Lung (tissue), 12 donors: Measurements from ENCODE around the gene FHL1. TPM values are rescaled to one million over a fixed set of nuclear protein-coding genes. Genes with fewer than 3 reads are reported as not detected.
"Not testable (repeated sequence)": the region's sequence is repeated elsewhere in the genome, so short reads cannot be mapped to it uniquely, and the experiment has no call there.

Experiments
- ATAC-seq: fragments of 200-7000 bp; cut with Tn5 transposase; one replicate; pipeline ENCODE4 v1.9.1; 2020; ENCODE audit warnings: moderate number of reproducible peaks; ENCODE audit not compliant: insufficient read depth, low FRiP score
- DNase-seq, 3 donors: peaks; one replicate each; pipeline ENCODE4 v3.0.0-alpha.2; 2013 to 2017
- H3K27ac ChIP-seq, 2 donors: one replicate each; pipeline ENCODE4 v1.5.1; 2013; ENCODE audit warnings: mild to moderate bottlenecking in 2 of 2, moderate library complexity in 2 of 2, control low read depth in 1 of 2, inconsistent platforms in 1 of 2, low read depth in 1 of 2, low read length in 1 of 2
- H3K27me3 ChIP-seq, 3 donors: one replicate each; pipeline ENCODE4 v1.5.1; 2013; ENCODE audit warnings: low read length in 2 of 3; ENCODE audit not compliant: control insufficient read depth in 3 of 3, insufficient read depth in 3 of 3
- H3K36me3 ChIP-seq, 4 donors: one replicate each; pipeline ENCODE4 v1.5.1; 2013; ENCODE audit warnings: low read length in 4 of 4, mild to moderate bottlenecking in 1 of 4, moderate library complexity in 1 of 4; ENCODE audit not compliant: control insufficient read depth in 4 of 4, insufficient read depth in 4 of 4
- H3K4me1 ChIP-seq, 5 donors: one replicate each; pipeline ENCODE4 v1.5.1; 2013; ENCODE audit warnings: low read length in 5 of 5, mild to moderate bottlenecking in 2 of 5, moderate library complexity in 1 of 5; ENCODE audit not compliant: control insufficient read depth in 5 of 5, insufficient read depth in 5 of 5
- H3K4me3 ChIP-seq: one replicate; pipeline ENCODE4 v1.5.1; 2013; ENCODE audit warnings: mild to moderate bottlenecking, control low read depth, moderate library complexity
- H3K9ac ChIP-seq, 2 donors: one replicate each; pipeline ENCODE4 v1.5.1; 2013; ENCODE audit warnings: low read length in 2 of 2, control low read depth in 1 of 2; ENCODE audit not compliant: insufficient read depth in 1 of 2
- H3K9me3 ChIP-seq, 4 donors: one replicate each; pipeline ENCODE4 v1.5.1; 2013; ENCODE audit warnings: low read length in 3 of 4, mild to moderate bottlenecking in 1 of 4, moderate library complexity in 1 of 4; ENCODE audit not compliant: control insufficient read depth in 4 of 4, insufficient read depth in 3 of 4
- WGBS, 2 donors: extraction: QIAGEN DNeasy Blood & Tissue Kit; methylation state at CpG; one replicate each; pipeline ENCODE4 v1.1.7; 2013; 5-methylcytosine and 5-hydroxymethylcytosine counted together
- polyA plus RNA-seq, 2 donors: library from polyadenylated mRNA; stranded (reverse); fragments of 200-250 nt; gene quantifications; one replicate each; pipeline ENCODE4 v1.2.1, GENCODE V29; 2013
- total RNA-seq, 2 donors: library from RNA; depleted of rRNA in 1 of 2; stranded (reverse); fragments of >200 nt in 1 of 2; gene quantifications; one replicate each; pipeline ENCODE4 v1.2.1, GENCODE V29; 2014 to 2021
- TF ChIP-seq, protein P1 (sequence below): IDR thresholded peaks from 2 replicates; pipeline ENCODE4 v1.5.1; 2012; ENCODE audit warnings: mild to moderate bottlenecking; ENCODE audit errors: control extremely low read depth, extremely low read depth
- donor health status: control.
- donor health status: control.
- donor health status: Bipolar disorder and iron deficiency.
- donor health status: healthy.
- donor health status: DM: yes; HTN: yes; CAD: no.

The FHL1 gene
- total and polyA plus RNA-seq, 4 donors: 49.6 to 313 (median 150) TPM

DNA sequence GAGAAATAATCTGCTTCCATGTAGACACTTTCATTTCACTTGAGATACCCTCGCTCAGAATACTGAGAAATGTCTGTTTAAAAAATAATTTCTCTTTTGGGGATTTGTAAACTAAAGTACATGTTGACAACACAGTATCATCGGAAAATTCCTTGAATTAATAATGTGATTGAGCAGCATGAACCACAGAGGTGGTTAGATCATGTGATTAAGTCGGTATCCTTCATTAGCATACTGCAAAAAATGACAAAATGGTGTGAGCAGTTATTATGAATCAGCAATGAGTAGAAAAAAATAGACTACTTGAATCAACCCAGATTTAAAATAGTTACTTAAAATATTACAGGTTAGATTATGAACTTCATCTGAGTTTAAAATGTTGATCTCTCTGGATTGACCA is 89.7 kb downstream of the FHL1 start:
- no peak overlapping the region for H3K27ac ChIP-seq
- no peaks in the 10 kb centered on the region for H3K9me3 ChIP-seq
- H3K27me3 ChIP-seq: peaks cover 0 to 24% (median 7%) of the 10 kb centered on the region in 3 donors
- 68 to 82% methylated on average over 3 of the region's 3 CpGs for WGBS, 2 donors
- TF ChIP-seq, protein P1, sequence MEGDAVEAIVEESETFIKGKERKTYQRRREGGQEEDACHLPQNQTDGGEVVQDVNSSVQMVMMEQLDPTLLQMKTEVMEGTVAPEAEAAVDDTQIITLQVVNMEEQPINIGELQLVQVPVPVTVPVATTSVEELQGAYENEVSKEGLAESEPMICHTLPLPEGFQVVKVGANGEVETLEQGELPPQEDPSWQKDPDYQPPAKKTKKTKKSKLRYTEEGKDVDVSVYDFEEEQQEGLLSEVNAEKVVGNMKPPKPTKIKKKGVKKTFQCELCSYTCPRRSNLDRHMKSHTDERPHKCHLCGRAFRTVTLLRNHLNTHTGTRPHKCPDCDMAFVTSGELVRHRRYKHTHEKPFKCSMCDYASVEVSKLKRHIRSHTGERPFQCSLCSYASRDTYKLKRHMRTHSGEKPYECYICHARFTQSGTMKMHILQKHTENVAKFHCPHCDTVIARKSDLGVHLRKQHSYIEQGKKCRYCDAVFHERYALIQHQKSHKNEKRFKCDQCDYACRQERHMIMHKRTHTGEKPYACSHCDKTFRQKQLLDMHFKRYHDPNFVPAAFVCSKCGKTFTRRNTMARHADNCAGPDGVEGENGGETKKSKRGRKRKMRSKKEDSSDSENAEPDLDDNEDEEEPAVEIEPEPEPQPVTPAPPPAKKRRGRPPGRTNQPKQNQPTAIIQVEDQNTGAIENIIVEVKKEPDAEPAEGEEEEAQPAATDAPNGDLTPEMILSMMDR: no peak
- H3K36me3 ChIP-seq: peaks cover 0 to 6% (median 2%) of the 10 kb centered on the region in 4 donors
- ATAC-seq: no peak
- H3K4me3 ChIP-seq: no peak overlapping the region
- no peaks in the 10 kb centered on the region for H3K4me1 ChIP-seq
- DNase-seq: no peak
- H3K9ac ChIP-seq: no peak overlapping the region

DNA sequence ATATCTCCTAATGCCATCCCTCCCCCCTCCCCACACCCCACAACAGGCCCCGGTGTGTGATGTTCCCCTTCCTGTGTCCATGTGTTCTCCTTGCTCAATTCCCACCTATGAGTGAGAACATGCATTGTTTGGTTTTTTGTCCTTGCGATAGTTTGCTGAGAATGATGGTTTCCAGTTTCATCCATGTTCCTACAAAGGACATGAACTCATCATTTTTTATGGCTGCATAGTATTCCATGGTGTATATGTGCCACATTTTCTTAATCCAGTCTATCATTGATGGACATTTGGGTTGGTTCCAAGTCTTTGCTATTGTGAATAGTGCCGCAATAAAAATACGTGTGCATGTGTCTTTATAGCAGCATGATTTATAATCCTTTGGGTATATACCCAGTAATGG is 90.5 kb downstream of the FHL1 start:
- not testable (repeated sequence) for H3K9ac ChIP-seq, H3K4me1 ChIP-seq

DNA sequence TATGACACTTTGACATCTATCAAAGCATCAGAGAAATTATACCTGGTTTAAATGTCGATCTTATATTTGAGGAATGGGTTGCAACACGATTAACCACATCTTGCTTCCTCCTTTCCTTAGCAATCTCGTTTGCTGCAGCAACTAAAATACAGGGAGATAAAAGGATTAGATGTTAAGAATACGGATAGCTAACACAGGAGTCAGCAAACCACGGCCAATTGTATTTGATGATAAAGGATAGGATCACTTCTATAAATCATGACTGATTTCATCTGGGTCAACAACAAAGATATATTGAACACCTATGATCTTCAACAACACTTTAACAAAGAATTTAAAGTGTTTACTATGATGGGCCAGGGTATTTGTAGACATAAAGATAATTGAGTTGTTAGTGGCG is 98.9 kb downstream of the FHL1 start:
- Histone ChIP-seq H3K27me3 (peaks cover 0 to 36% (median 13%) of the 10 kb centered on the region in 3 donors), H3K4me3 (no peak overlapping the region), H3K9me3 (no peaks in the 10 kb centered on the region), H3K4me1 (peaks cover 0 to 2% (median 0%) of the 10 kb centered on the region in 5 donors), H3K27ac (no peak overlapping the region), H3K36me3 (peaks cover 2 to 6% (median 4%) of the 10 kb centered on the region in 4 donors), H3K9ac (no peak overlapping the region)
- TF ChIP-seq, protein P1: no peak
- DNase-seq (no peak), ATAC-seq (no peak)
- 52 to 67% methylated on average over 6 of the region's 6 CpGs for WGBS, 2 donors

More for the DNA sequence above, 90.5 kb downstream of the FHL1 start:
- ATAC-seq, H3K4me3 ChIP-seq, DNase-seq, H3K36me3 ChIP-seq, H3K9me3 ChIP-seq, H3K27ac ChIP-seq: not testable (repeated sequence)
- WGBS, 2 donors: 87 to 88% methylated on average over 2 to 3 of the region's 4 CpGs
- peaks cover 0 to 20% (median 5%) of the 10 kb centered on the region in 3 donors for H3K27me3 ChIP-seq

DNA sequence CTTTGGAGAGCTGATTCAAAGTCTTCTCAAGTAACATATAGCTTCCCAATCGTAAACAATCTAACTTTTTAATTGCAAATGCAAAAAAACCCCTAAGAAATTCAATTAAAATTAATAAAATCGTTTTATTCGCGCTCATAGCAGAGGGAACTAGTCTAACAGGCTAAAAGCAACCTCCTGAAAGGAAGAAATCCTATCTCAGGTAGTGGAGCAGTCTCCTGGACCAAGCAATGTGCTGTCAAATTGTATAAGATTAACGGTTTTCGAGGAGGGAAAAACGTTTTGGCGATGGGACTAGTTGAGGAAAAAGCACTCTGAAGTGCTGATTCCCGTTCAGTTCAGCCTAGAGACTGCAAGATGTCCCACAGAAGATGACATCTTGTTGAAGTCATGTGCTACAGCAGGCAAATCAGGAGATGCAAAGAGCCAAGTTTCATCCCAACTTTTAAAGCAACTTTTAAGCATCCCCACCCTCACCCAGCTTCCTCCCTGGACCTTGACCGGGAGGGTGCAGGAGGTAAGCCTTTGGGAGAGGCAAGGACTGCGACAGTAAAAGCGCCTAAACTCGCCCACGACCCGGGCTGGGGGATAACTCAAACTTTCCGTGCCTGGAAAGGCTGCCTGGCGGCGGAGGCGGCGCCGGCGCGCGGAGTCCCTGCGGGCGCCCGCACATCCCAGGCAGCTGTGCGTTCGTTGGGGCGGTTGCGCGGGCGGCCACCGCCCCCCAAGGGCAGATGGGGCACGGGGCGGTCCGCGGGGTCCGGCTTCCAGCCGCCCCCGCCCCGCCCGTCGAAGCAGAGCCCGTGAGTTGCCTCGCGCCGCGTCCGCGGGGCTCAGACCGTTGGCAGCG is 103.1 kb downstream of the FHL1 start:
- WGBS, 2 donors: 12 to 26% methylated on average over 28 to 53 of the region's 53 CpGs
- H3K4me3 ChIP-seq: peak overlapping the region; percentile 74

More for the DNA sequence above, 103.1 kb downstream of the FHL1 start:
- H3K27me3 ChIP-seq: peaks cover 0 to 27% (median 11%) of the 10 kb centered on the region in 3 donors
- H3K9me3 ChIP-seq: no peaks in the 10 kb centered on the region
- H3K9ac ChIP-seq: peak overlapping the region in 1 of 2 donors; percentile 59
- TF ChIP-seq, protein P1: no peak
- H3K36me3 ChIP-seq: no peaks in the 10 kb centered on the region
- ATAC-seq (peak; percentile 45), DNase-seq (peak; percentile 19 to 56 (median 44))
- peak overlapping the region; percentile 75 to 89 for H3K27ac ChIP-seq
- peaks cover 0 to 2% (median 0%) of the 10 kb centered on the region in 5 donors for H3K4me1 ChIP-seq
